SK-N-SH treated with all-trans-retinoic acid at 6 μM for 48 hours (cell line): ENCODE measurements around the gene MREG.

ENCODE experiments used
- ATAC-seq: fragments of 200-7000 bp; cut with Tn5 transposase; 3 replicates; pipeline ENCODE4 v1.9.1; 2020; ENCODE audit warnings: mild to moderate bottlenecking, moderate library complexity
- BACH2 ChIP-seq: fragments of 250-450 bp; sonication (Bioruptor Pico); IDR thresholded peaks from 2 replicates; pipeline ENCODE4 v1.9.0; 2021; ENCODE audit warnings: mild to moderate bottlenecking, borderline replicate concordance
- CREB5 ChIP-seq: fragments of 250-450 bp; sonication (Bioruptor Pico); IDR thresholded peaks from 2 replicates; pipeline ENCODE4 v1.5.1; 2020; ENCODE audit warnings: low read depth, mild to moderate bottlenecking, moderate library complexity
- CSRNP3 ChIP-seq: fragments of 250-450 bp; sonication (Bioruptor Pico); IDR thresholded peaks from 2 replicates; pipeline ENCODE4 v1.5.1; 2021; ENCODE audit warnings: mild to moderate bottlenecking, moderate library complexity
- ESRRG ChIP-seq: fragments of 250-450 bp; sonication (Bioruptor Pico); IDR thresholded peaks from 2 replicates; pipeline ENCODE4 v1.6.1; 2021; ENCODE audit warnings: mild to moderate bottlenecking
- GLIS3 ChIP-seq: fragments of 250-450 bp; sonication (Bioruptor Pico); IDR thresholded peaks from 2 replicates; pipeline ENCODE4 v1.5.0; 2020; ENCODE audit warnings: mild to moderate bottlenecking, moderate library complexity
- ISL1 ChIP-seq: fragments of 250-450 bp; sonication (Bioruptor Pico); IDR thresholded peaks from 2 replicates; pipeline ENCODE4 v2.1.2; 2022; ENCODE audit warnings: mild to moderate bottlenecking, moderate library complexity
- PATZ1 ChIP-seq: fragments of 250-450 bp; sonication (Bioruptor Pico); IDR thresholded peaks from 2 replicates; pipeline ENCODE4 v1.8.0; 2020; ENCODE audit warnings: mild to moderate bottlenecking, moderate library complexity, borderline replicate concordance
- POU6F1 ChIP-seq: fragments of 250-450 bp; sonication (Bioruptor Pico); IDR thresholded peaks from 2 replicates; pipeline ENCODE4 v1.8.0; 2021; ENCODE audit warnings: low read depth, mild to moderate bottlenecking, moderate library complexity, borderline replicate concordance
- PPARA ChIP-seq: fragments of 250-450 bp; sonication (Bioruptor Pico); IDR thresholded peaks from 2 replicates; pipeline ENCODE4 v1.5.0; 2020; ENCODE audit warnings: mild to moderate bottlenecking, borderline replicate concordance
- RARB ChIP-seq: fragments of 250-450 bp; sonication (Bioruptor Pico); IDR thresholded peaks from 2 replicates; pipeline ENCODE4 v1.8.0; 2021; ENCODE audit warnings: mild to moderate bottlenecking, moderate library complexity
- SNAI2 ChIP-seq: fragments of 250-450 bp; sonication (Bioruptor Pico); IDR thresholded peaks from 2 replicates; pipeline ENCODE4 v1.5.0; 2020; ENCODE audit warnings: mild to moderate bottlenecking, moderate library complexity
- TCF4 ChIP-seq: fragments of 250-450 bp; sonication (Bioruptor Pico); IDR thresholded peaks from 2 replicates; pipeline ENCODE4 v1.8.0; 2021; ENCODE audit warnings: mild to moderate bottlenecking, moderate library complexity, borderline replicate concordance
- TOX ChIP-seq: fragments of 250-450 bp; sonication (Bioruptor Pico); IDR thresholded peaks from 2 replicates; pipeline ENCODE4 v1.8.0; 2021; ENCODE audit warnings: mild to moderate bottlenecking, moderate library complexity, borderline replicate concordance
- TSHZ2 ChIP-seq: fragments of 250-450 bp; sonication (Bioruptor Pico); IDR thresholded peaks from 2 replicates; pipeline ENCODE4 v1.5.0; 2020; ENCODE audit warnings: mild to moderate bottlenecking, moderate library complexity
- ZC3H10 ChIP-seq: fragments of 250-450 bp; sonication (Bioruptor Pico); IDR thresholded peaks from 2 replicates; pipeline ENCODE4 v1.5.1; 2021; ENCODE audit warnings: mild to moderate bottlenecking, moderate library complexity
- ZFP3 ChIP-seq: fragments of 250-450 bp; sonication (Bioruptor Pico); IDR thresholded peaks from 2 replicates; pipeline ENCODE4 v1.5.0; 2020; ENCODE audit warnings: mild to moderate bottlenecking, moderate library complexity
- ZFP30 ChIP-seq: fragments of 450-650 bp; formaldehyde crosslinking; IDR thresholded peaks from 2 replicates; pipeline ENCODE4 v1.5.0; 2022; ENCODE audit warnings: mild to moderate bottlenecking, moderate library complexity
- ZNF565 ChIP-seq: fragments of 450-650 bp; formaldehyde crosslinking; conservative IDR thresholded peaks from 2 replicates; pipeline ENCODE4 v1.5.0; 2020; ENCODE audit warnings: low read depth, mild to moderate bottlenecking, moderate library complexity
- ZNF70 ChIP-seq: fragments of 450-650 bp; formaldehyde crosslinking; IDR thresholded peaks from 2 replicates; pipeline ENCODE4 v1.5.0; 2020; ENCODE audit warnings: mild to moderate bottlenecking, moderate library complexity
- ZNF8 ChIP-seq: fragments of 450-650 bp; formaldehyde crosslinking; IDR thresholded peaks from 2 replicates; pipeline ENCODE4 v1.5.0; 2020; ENCODE audit warnings: mild to moderate bottlenecking, moderate library complexity

The MREG gene

GRCh38 chr2:215983581-215984351, 29.6 kb downstream of the MREG start:
- no peak for TF ChIP-seq POU6F1 (CRISPR knock-in tag)
- no peak for TF ChIP-seq GLIS3 (CRISPR knock-in tag)
- no peak for TF ChIP-seq TOX
- no peak for TF ChIP-seq SNAI2 (CRISPR knock-in tag)
- TF ChIP-seq ZC3H10 (CRISPR knock-in tag): no peak
- TF ChIP-seq CSRNP3 (CRISPR knock-in tag): no peak
- TF ChIP-seq ISL1 (CRISPR knock-in tag): no peak
- TF ChIP-seq TSHZ2 (CRISPR knock-in tag): no peak
- TF ChIP-seq ESRRG (CRISPR knock-in tag): no peak
- TF ChIP-seq ZFP30 (CRISPR knock-in tag): no peak
- TF ChIP-seq ZNF565: no peak
- TF ChIP-seq ZNF8 (CRISPR knock-in tag): no peak
- TF ChIP-seq CREB5 (CRISPR knock-in tag): no peak
- no peak for TF ChIP-seq BACH2 (CRISPR knock-in tag)
- no peak for TF ChIP-seq ZFP3 (CRISPR knock-in tag)
- no peak for TF ChIP-seq PATZ1
- no peak for TF ChIP-seq PPARA
- TF ChIP-seq TCF4 (CRISPR knock-in tag): no peak
- TF ChIP-seq RARB (CRISPR knock-in tag): no peak
- ATAC-seq: no peak

- ATAC-seq: no peak
- TF ChIP-seq RARB (CRISPR knock-in tag) (no peak), CSRNP3 (CRISPR knock-in tag) (no peak), ESRRG (CRISPR knock-in tag) (no peak), CREB5 (CRISPR knock-in tag) (no peak), ZC3H10 (CRISPR knock-in tag) (no peak), ZNF70 (CRISPR knock-in tag) (no peak), PPARA (no peak), POU6F1 (CRISPR knock-in tag) (no peak), ISL1 (CRISPR knock-in tag) (no peak), PATZ1 (no peak)
Measured at GRCh38 chr2:215982465-215982875, 30.9 kb downstream of the MREG start.
